Renal cortex interstitium (tissue), 11 donors: Measurements from ENCODE around the gene NOP16. TPM values are rescaled to one million over a fixed set of nuclear protein-coding genes. Genes with fewer than 3 reads are reported as not detected.

ENCODE experiments used
- DNase-seq, 11 donors: peaks; one replicate each; pipeline ENCODE4 v3.0.0-alpha.2; 2013; ENCODE audit warnings: low read depth in 9 of 11, low spot score in 4 of 11; ENCODE audit errors: extremely low read depth in 1 of 11
- polyA plus RNA-seq, 3 donors: library from polyadenylated mRNA; unstranded; fragments of 120-200 nt; gene quantifications; one replicate each; pipeline ENCODE4 v1.2.1, GENCODE V29; 2013; ENCODE audit not compliant: insufficient read length in 3 of 3

NOP16 gene
- polyA plus RNA-seq, 3 donors = 28.1 to 32.4 (median 28.5) TPM

- DNase-seq = peak in 1 of 11 donors; percentile 9
Measured at GRCh38 chr5:176394881-176395675, 6.7 kb upstream of the NOP16 start.

GRCh38 chr5:176394096-176394495 lies 5.7 kb upstream of the NOP16 start:
- no peak for DNase-seq

- DNase-seq = no peak
Measured at GRCh38 chr5:176392526-176392925, 4.1 kb upstream of the NOP16 start.

GRCh38 chr5:176391999-176392398 lies 3.6 kb upstream of the NOP16 start:
- DNase-seq = no peak

- DNase-seq = no peak
Measured at GRCh38 chr5:176391479-176391878, 3.1 kb upstream of the NOP16 start.

- peak in 1 of 11 donors; percentile 34 for DNase-seq
Measured at GRCh38 chr5:176389135-176390123, 1.0 kb upstream of the NOP16 start.

GRCh38 chr5:176388003-176388443 lies 375 bp downstream of the NOP16 start:
- DNase-seq = peak in 1 of 11 donors; percentile 11

- no peak for DNase-seq
Measured at GRCh38 chr5:176387384-176387925, 943 bp downstream of the NOP16 start.

- DNase-seq = no peak
Measured at GRCh38 chr5:176386491-176386890, 1.9 kb downstream of the NOP16 start.

GRCh38 chr5:176384991-176385390 lies 3.4 kb downstream of the NOP16 start:
- DNase-seq = no peak

- no peak for DNase-seq
Measured at GRCh38 chr5:176384366-176384930, 4.0 kb downstream of the NOP16 start.

- no peak for DNase-seq
Measured at GRCh38 chr5:176383961-176384360, 4.4 kb downstream of the NOP16 start.

- DNase-seq = no peak
Measured at GRCh38 chr5:176383248-176383905, 5.0 kb downstream of the NOP16 start.

GRCh38 chr5:176382721-176383120 lies 5.7 kb downstream of the NOP16 start:
- no peak for DNase-seq

- no peak for DNase-seq
Measured at GRCh38 chr5:176381979-176382378, 6.4 kb downstream of the NOP16 start.

- DNase-seq = no peak
Measured at GRCh38 chr5:176381423-176381822, 7.0 kb downstream of the NOP16 start.

GRCh38 chr5:176379881-176380280 lies 8.5 kb downstream of the NOP16 start:
- no peak for DNase-seq

GRCh38 chr5:176373100-176373818 lies 15.1 kb downstream of the NOP16 start:
- no peak for DNase-seq
